H7 (cell line): ENCODE results near the gene DNASE1L1. TPM values are rescaled to one million over a fixed set of nuclear protein-coding genes. Genes with fewer than 3 reads are reported as not detected.
"Not testable (repeated sequence)": the region's sequence is repeated elsewhere in the genome, so short reads cannot be mapped to it uniquely, and the experiment has no call there.

Experiments used
- DNase-seq: peaks from one replicate; pipeline ENCODE4 v3.0.0; 2012
- H3K27me3 ChIP-seq: 2 replicates; pipeline ENCODE4 v1.6.0; 2011; ENCODE audit warnings: mild to moderate bottlenecking, low read length; ENCODE audit not compliant: control insufficient read depth, insufficient read depth
- H3K36me3 ChIP-seq: replicated peaks from 2 replicates; pipeline ENCODE4 v1.5.1; 2011; ENCODE audit warnings: low read length; ENCODE audit not compliant: control insufficient read depth, insufficient read depth
- H3K4me3 ChIP-seq: 2 replicates; pipeline ENCODE4 v1.5.1; 2011; ENCODE audit warnings: low read depth, mild to moderate bottlenecking, control low read depth, low read length, moderate library complexity; ENCODE audit not compliant: insufficient read depth
- total RNA-seq: library from RNA; depleted of rRNA; stranded (reverse); fragments of >200 nt; shearing (Covaris generic); gene quantifications from 2 replicates; pipeline ENCODE4 v1.2.3, GENCODE V29; 2014

The DNASE1L1 gene
- total RNA-seq, 1 experiment from 2014 or later, result 26.6 TPM

GRCh38 chrX:154403192-154403591, 5.9 kb downstream of the DNASE1L1 start:
- no peak for DNase-seq
- Histone ChIP-seq H3K27me3 (no peaks in the 10 kb centered on the region), H3K36me3 (peaks cover 14% of the 10 kb centered on the region), H3K4me3 (no peak overlapping the region)

DNA sequence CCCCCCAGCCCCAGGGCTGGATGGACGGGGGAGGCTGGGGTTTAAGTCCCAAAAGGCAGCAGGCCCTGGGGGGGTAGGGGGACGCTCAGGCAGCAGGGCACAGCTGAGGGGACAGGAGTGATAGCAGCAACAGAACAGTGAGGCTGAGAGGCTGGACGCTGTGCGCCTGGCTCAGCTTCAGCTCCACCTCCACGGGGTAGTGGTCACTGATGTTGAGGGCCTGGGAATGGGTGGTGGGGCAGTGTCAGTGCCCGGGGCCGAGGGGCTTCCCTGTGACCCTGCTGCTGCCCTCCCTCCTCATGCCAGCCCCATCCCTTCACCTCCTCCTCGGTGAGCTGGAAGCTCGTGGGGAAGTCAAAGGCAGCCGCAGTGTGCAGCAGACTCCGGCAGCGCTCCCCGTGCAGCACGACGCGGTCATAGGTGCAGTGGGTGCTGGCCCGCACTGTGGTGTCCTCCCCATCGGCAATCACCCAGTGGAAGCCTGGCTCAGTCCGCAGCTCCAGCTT, 6.4 kb downstream of the DNASE1L1 start:
- DNase-seq, result no peak
- H3K4me3 ChIP-seq, result no peak overlapping the region
- H3K36me3 ChIP-seq, result peaks cover 14% of the 10 kb centered on the region
- H3K27me3 ChIP-seq, result no peaks in the 10 kb centered on the region

GRCh38 chrX:154401918-154402621, 7.0 kb downstream of the DNASE1L1 start:
- H3K36me3 ChIP-seq, result peaks cover 14% of the 10 kb centered on the region
- no peak for DNase-seq
- H3K27me3 ChIP-seq, result no peaks in the 10 kb centered on the region
- no peak overlapping the region for H3K4me3 ChIP-seq

- Histone ChIP-seq H3K36me3 (peaks cover 14% of the 10 kb centered on the region), H3K4me3 (no peak overlapping the region), H3K27me3 (no peaks in the 10 kb centered on the region)
- no peak for DNase-seq
Measured at GRCh38 chrX:154401045-154401799, 7.8 kb downstream of the DNASE1L1 start.

- H3K36me3 ChIP-seq, result peaks cover 14% of the 10 kb centered on the region
- not testable (repeated sequence) for H3K27me3 ChIP-seq, H3K4me3 ChIP-seq, DNase-seq
Measured at GRCh38 chrX:154400369-154400817, 8.7 kb downstream of the DNASE1L1 start.

DNA sequence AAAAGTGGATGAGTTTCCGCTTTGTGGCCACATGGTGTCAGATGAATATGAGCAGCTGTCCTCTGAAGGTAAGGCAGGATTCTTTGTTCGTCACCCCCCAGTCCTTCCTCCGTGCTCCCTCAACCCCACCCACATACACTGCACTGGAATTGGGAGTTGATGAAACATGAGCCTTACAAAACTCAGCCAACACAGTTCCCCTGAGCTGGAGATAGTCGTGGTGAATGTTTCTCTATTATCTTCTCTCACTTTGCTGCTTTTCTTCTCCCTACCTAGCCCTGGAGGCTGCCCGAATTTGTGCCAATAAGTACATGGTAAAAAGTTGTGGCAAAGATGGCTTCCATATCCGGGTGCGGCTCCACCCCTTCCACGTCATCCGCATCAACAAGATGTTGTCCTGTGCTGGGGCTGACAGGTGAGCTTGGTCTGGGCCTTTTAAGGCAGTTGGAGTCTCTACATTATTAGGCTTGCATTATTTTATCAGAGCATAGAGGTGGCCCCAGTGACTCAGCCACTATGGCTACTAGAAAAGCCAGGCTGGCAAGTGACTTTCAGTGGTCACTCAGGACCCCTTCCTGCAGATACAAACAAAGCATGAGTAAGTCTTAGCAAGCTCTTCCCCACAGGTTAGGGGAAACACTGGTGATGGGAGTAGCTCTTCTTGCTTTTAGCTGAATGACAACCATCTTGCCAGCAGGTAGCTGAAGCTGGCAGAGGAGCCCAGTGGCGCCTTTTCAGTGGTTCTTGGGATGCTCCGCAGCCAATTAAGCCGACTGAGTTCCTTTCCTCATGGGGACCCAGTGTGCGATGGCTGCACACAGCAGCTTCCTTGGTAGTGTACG, 9.3 kb downstream of the DNASE1L1 start:
- Histone ChIP-seq H3K27me3 (no peaks in the 10 kb centered on the region), H3K4me3 (peak overlapping the region; percentile 63), H3K36me3 (peaks cover 14% of the 10 kb centered on the region)
- no peak for DNase-seq

GRCh38 chrX:154398668-154399526, 10.2 kb downstream of the DNASE1L1 start:
- peak overlapping the region; percentile 63 for H3K4me3 ChIP-seq
- DNase-seq, result peak; percentile 67

DNA sequence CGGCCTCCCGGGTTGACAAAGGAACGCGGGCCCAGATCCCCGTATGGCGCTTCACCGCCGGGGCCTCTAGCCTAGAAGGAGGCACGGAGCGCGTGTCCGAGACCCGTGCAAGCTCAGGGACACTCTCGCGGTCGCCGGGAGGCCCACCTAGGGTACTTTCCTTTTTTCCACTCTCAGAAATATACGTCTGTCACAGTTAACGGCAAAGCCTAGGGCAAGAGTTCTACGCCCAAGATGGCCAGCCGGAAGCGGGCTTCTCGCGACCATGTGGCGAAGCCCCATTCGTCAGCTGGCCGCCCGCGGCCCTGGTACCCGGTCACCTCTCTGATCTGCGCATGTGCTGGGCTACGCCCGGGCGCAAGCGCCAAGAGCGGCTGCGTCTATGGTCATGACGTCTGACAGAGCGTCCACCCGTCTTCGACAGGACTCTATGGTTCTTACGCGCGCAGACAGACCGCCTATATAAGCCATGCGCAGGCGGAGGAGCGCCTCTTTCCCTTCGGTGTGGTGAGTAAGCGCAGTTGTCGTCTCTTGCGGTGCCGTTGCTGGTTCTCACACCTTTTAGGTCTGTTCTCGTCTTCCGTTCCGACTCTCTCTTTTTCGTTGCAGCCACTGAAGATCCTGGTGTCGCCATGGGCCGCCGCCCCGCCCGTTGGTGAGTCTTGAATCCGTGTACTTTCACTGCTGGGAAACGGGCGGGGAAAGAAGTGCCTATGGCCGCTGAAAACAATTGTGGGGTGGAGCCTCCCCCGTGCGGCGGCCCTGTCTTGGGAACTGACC, 11.0 kb downstream of the DNASE1L1 start, which contains the start of gene RPL10:
Gene RPL10, plus strand, starts transcription at position 490 of the 780 bp plus-strand sequence. Its CDS starts 143 bp downstream, at position 633.
- H3K36me3 ChIP-seq, result peaks cover 14% of the 10 kb centered on the region
- DNase-seq, result peak; percentile 97
- H3K4me3 ChIP-seq, result peak within 1 kb of the TSS; percentile 63
- H3K27me3 ChIP-seq, result no peaks in the 10 kb centered on the region

More at GRCh38 chrX:154398668-154399526, 10.2 kb downstream of the DNASE1L1 start:
- H3K27me3 ChIP-seq, result no peaks in the 10 kb centered on the region
- peaks cover 14% of the 10 kb centered on the region for H3K36me3 ChIP-seq

DNA sequence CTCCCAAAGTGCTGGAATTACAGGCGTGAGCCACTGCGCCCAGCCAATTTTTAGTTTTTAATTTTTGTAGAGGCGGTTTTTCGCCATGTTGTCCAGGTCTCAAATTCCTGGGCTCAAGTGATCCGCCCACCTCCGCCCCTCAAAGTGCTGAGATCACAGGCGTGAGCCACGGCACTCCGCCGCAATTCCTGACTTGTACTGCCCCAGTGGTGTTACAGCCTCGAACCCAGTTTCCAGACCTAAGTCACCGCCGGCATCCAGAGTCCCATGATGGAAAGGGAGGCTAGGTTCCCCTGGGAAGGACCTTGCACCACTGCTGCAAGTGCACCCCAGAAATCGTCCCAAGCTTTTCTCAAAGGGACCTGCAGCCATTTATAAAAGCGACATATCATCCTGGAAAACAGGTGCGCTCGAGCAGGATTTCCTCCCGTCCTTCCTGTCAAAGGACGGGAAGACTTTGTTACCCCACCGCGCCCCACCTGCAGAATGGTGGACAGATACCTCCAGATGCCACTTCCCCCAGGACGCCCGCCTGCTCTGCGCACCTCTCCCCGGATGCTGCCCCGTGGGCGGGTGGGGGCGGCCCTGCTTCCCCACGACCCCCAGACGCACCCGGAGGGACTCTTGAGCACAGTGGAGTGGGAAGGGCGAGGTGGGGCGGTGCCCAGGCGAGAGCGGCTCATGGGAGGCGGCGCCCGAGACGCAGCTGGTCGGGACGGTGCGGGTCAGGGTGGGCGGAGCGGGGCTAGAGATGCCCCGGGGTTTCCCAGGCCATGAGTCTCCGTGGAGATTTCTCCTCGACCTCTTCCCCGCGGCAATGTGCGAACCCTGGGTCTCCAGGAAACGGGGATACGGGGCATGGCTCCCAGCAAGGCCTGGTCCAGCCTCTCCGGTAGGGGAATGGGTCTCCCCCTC, 11.8 kb downstream of the DNASE1L1 start:
- Histone ChIP-seq H3K4me3 (peak overlapping the region; percentile 63), H3K27me3 (no peaks in the 10 kb centered on the region), H3K36me3 (peaks cover 14% of the 10 kb centered on the region)
- DNase-seq, result peak; percentile 85

DNA sequence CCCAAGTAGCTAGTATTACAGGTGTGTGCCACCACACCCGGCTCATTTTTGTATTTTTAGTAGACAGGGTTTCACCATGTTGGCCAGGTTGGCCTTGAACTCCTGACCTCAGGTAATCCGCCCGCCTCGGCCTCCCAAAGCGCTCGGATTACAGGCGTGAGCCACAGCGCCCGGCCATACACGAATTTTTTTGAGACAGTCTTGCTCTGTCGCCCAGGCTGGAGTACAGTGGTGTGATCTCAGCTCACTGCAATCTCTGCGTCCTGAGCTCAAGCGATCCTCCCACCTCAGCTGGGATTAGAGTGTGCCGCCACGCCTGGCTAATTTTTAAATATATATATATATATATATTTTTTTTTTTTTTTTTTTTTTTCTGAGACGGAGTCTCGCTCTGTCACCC, 12.7 kb downstream of the DNASE1L1 start:
- DNase-seq, H3K27me3 ChIP-seq, H3K4me3 ChIP-seq: not testable (repeated sequence)
- peaks cover 14% of the 10 kb centered on the region for H3K36me3 ChIP-seq

DNA sequence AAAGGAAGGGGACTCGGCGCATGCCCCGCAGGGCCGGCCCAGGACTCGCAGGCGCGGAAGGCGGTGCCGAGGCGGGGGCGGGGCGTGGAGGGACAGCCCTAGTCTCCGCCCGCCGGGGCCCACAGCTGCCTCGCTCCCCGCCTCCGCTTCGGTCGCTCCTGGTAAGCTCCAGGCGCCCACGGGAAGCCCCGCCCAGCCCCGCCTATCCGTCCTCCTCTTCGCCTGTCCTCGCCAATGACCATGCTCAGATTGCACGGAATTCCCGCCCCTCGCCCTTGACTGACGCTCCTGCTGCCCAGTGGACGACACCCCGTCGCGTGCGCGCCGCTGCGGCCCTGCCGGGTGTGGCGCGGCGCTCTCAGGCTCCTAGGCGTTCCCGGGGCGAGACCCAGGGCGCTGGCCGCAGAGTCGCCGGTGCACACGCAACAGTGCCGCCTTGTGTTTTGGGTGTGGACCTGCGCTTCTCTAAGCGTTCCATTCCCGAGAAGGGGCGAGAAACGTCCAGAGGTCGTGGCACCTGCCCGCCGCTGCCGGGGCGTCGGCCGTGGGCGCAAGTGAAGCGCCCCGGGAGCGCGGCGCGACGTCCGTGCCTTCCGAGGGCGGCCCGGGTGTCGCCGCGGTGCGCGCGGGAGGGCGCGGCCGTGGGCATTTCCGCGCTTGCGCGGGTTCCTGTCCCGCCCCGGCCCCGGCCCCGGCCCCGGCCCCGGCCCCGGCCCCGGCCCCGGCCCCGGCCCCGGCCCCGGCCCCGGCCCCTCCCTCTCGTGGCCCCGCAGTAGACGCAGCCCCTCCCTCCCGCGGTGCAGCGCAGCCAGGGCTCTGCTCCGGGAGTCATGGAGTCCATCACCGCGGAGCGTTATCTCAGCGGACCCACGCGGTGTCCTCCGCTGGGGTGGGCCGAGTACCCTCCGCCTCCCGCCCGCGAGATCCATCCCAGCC, 19.0 kb downstream of the DNASE1L1 start:
- H3K36me3 ChIP-seq, DNase-seq, H3K27me3 ChIP-seq: not testable (repeated sequence)
- H3K4me3 ChIP-seq, result peak overlapping the region; percentile 19; the same call in 1 of the 2 replicates
